Measurements from ENCODE around the gene ADCYAP1R1. TPM values are rescaled to one million over a fixed set of nuclear protein-coding genes. Genes with fewer than 3 reads are reported as not detected.

Gene ADCYAP1R1
- total RNA-seq, 5 donors from 2014 or later (not counting 1 experiment from before 2014, with no cell fraction given) = not detected

- Histone ChIP-seq H3K9me3 (no peaks in the 10 kb centered on the region), H3K36me3 (ENCODE audit: control insufficient read depth in 2 of 2, extremely low read depth in 1 of 2, insufficient read depth in 1 of 2, low read length in 1 of 2) (no peaks in the 10 kb centered on the region), H3K4me1 (ENCODE audit: control insufficient read depth in 1 of 2, extremely low read depth in 1 of 2, insufficient read depth in 2 of 2, low read length in 2 of 2) (no peaks in the 10 kb centered on the region), H3K27me3 (replicated peaks in 1 of 2; ENCODE audit: control insufficient read depth in 2 of 2, extremely low read depth in 1 of 2, insufficient read depth in 2 of 2, low read length in 1 of 2) (peaks cover 0 to 7% of the 10 kb centered on the region in 2 experiments), H3K4me3 (ENCODE audit: control insufficient read depth in 1 of 2, extremely low read depth in 1 of 2, low read length in 1 of 2) (no peak overlapping the region), H3K27ac (ENCODE audit: low read length) (no peak overlapping the region)
- no peak for ATAC-seq (replicated peaks in 1 of 4)
- H3K36me3 Mint-ChIP-seq = no peaks in the 10 kb centered on the region
- no peaks in the 10 kb centered on the region for H3K4me1 Mint-ChIP-seq
- DNase-seq = no peak
- ChIA-PET CTCF (interaction anchor here (1.0 to 1.1 kb wide), 2 partner anchors 8 to 144 kb away, joined by 3 to 4 read pairs; no protein-coding TSS in a partner anchor), POLR2A (no interaction called here)
- H3K27me3 Mint-ChIP-seq = peaks cover 3 to 6% of the 10 kb centered on the region in 2 donors
- no peaks in the 10 kb centered on the region for H3K9me3 Mint-ChIP-seq
- 54% methylated on average over 3 of the region's 3 CpGs for WGBS (ENCODE audit: insufficient coverage)
- no peak overlapping the region for H3K4me3 Mint-ChIP-seq
- no peak overlapping the region for H3K27ac Mint-ChIP-seq
These were observed 77.0 kb downstream of the ADCYAP1R1 start for GRCh38 chr7:31129067-31129466.

GRCh38 chr7:31133497-31133896, 81.4 kb downstream of the ADCYAP1R1 start:
- CTCF ChIA-PET = interaction anchor here (1.1 to 2.8 kb wide), 6 partner anchors 10 to 334 kb away, joined by 3 to 19 read pairs (median 4); no protein-coding TSS in a partner anchor

GRCh38 chr7:31134246-31135188, 82.4 kb downstream of the ADCYAP1R1 start:
- H3K27ac ChIP-seq (ENCODE audit: low read length) = no peak overlapping the region
- H3K4me1 Mint-ChIP-seq = peaks cover 2 to 5% (median 4%) of the 10 kb centered on the region in 3 donors
- 65% methylated on average over 21 of the region's 31 CpGs for WGBS (ENCODE audit: insufficient coverage)
- DNase-seq (peak in 23 of 35 experiments; percentile 4 to 63 (median 18)), ATAC-seq (replicated peaks in 1 of 4) (peak; percentile 43 to 61 (median 52))
- H3K9me3 ChIP-seq = no peaks in the 10 kb centered on the region
- ChIA-PET CTCF (interaction anchor here (0.6 to 2.8 kb wide), 16 partner anchors 10 to 1948 kb away, joined by 3 to 19 read pairs (median 4); no protein-coding TSS in a partner anchor), POLR2A (interaction anchor here in 1 of 2 donors (0.6 kb wide), 1 partner anchor 41 kb away, joined by 3 read pairs; no protein-coding TSS in a partner anchor)
- no peaks in the 10 kb centered on the region for H3K36me3 Mint-ChIP-seq
- peaks cover 0 to 4% of the 10 kb centered on the region in 2 donors for H3K27me3 Mint-ChIP-seq
- no peaks in the 10 kb centered on the region for H3K36me3 ChIP-seq (ENCODE audit: control insufficient read depth in 2 of 2, extremely low read depth in 1 of 2, insufficient read depth in 1 of 2, low read length in 1 of 2)
- peaks cover 0 to 10% of the 10 kb centered on the region in 2 experiments for H3K27me3 ChIP-seq (replicated peaks in 1 of 2; ENCODE audit: control insufficient read depth in 2 of 2, extremely low read depth in 1 of 2, insufficient read depth in 2 of 2, low read length in 1 of 2)
- peaks cover 0 to 6% of the 10 kb centered on the region in 2 experiments for H3K4me1 ChIP-seq (ENCODE audit: control insufficient read depth in 1 of 2, extremely low read depth in 1 of 2, insufficient read depth in 2 of 2, low read length in 2 of 2)
- no peak overlapping the region for H3K4me3 Mint-ChIP-seq
- no peaks in the 10 kb centered on the region for H3K9me3 Mint-ChIP-seq
- no peak overlapping the region for H3K27ac Mint-ChIP-seq
- H3K4me3 ChIP-seq (ENCODE audit: control insufficient read depth in 1 of 2, extremely low read depth in 1 of 2, low read length in 1 of 2) = no peak overlapping the region

More at GRCh38 chr7:31133497-31133896, 81.4 kb downstream of the ADCYAP1R1 start:
- Histone ChIP-seq H3K4me3 (ENCODE audit: control insufficient read depth in 1 of 2, extremely low read depth in 1 of 2, low read length in 1 of 2) (no peak overlapping the region), H3K36me3 (ENCODE audit: control insufficient read depth in 2 of 2, extremely low read depth in 1 of 2, insufficient read depth in 1 of 2, low read length in 1 of 2) (no peaks in the 10 kb centered on the region), H3K4me1 (ENCODE audit: control insufficient read depth in 1 of 2, extremely low read depth in 1 of 2, insufficient read depth in 2 of 2, low read length in 2 of 2) (peaks cover 0 to 6% of the 10 kb centered on the region in 2 experiments), H3K27me3 (replicated peaks in 1 of 2; ENCODE audit: control insufficient read depth in 2 of 2, extremely low read depth in 1 of 2, insufficient read depth in 2 of 2, low read length in 1 of 2) (peaks cover 0 to 12% of the 10 kb centered on the region in 2 experiments), H3K27ac (ENCODE audit: low read length) (no peak overlapping the region), H3K9me3 (no peaks in the 10 kb centered on the region)
- H3K36me3 Mint-ChIP-seq = no peaks in the 10 kb centered on the region
- H3K4me3 Mint-ChIP-seq = no peak overlapping the region
- no peak overlapping the region for H3K27ac Mint-ChIP-seq
- H3K27me3 Mint-ChIP-seq = peaks cover 3 to 8% of the 10 kb centered on the region in 2 donors
- POLR2A ChIA-PET = no interaction called here
- ATAC-seq (replicated peaks in 1 of 4) (no peak), DNase-seq (no peak)
- WGBS (ENCODE audit: insufficient coverage) = no CpG with 5 or more reads among the region's 3 CpGs
- peaks cover 2 to 5% (median 4%) of the 10 kb centered on the region in 3 donors for H3K4me1 Mint-ChIP-seq
- H3K9me3 Mint-ChIP-seq = no peaks in the 10 kb centered on the region

GRCh38 chr7:31137234-31137633, 85.1 kb downstream of the ADCYAP1R1 start:
- DNase-seq = no peak
- Mint-ChIP-seq H3K4me1 (peaks cover 2 to 5% (median 4%) of the 10 kb centered on the region in 3 donors), H3K4me3 (no peak overlapping the region), H3K36me3 (no peaks in the 10 kb centered on the region), H3K9me3 (no peaks in the 10 kb centered on the region), H3K27ac (no peak overlapping the region), H3K27me3 (peaks cover 4 to 5% of the 10 kb centered on the region in 2 donors)
- Histone ChIP-seq H3K4me1 (ENCODE audit: control insufficient read depth in 1 of 2, extremely low read depth in 1 of 2, insufficient read depth in 2 of 2, low read length in 2 of 2) (peaks cover 0 to 6% of the 10 kb centered on the region in 2 experiments), H3K27me3 (replicated peaks in 1 of 2; ENCODE audit: control insufficient read depth in 2 of 2, extremely low read depth in 1 of 2, insufficient read depth in 2 of 2, low read length in 1 of 2) (peaks cover 0 to 8% of the 10 kb centered on the region in 2 experiments), H3K27ac (ENCODE audit: low read length) (no peak overlapping the region), H3K4me3 (ENCODE audit: control insufficient read depth in 1 of 2, extremely low read depth in 1 of 2, low read length in 1 of 2) (no peak overlapping the region), H3K36me3 (ENCODE audit: control insufficient read depth in 2 of 2, extremely low read depth in 1 of 2, insufficient read depth in 1 of 2, low read length in 1 of 2) (no peaks in the 10 kb centered on the region), H3K9me3 (no peaks in the 10 kb centered on the region)
- ChIA-PET POLR2A (no interaction called here), CTCF (interaction anchor here in 1 of 2 donors (1.2 kb wide), 1 partner anchor 8 kb away, joined by 5 read pairs; no protein-coding TSS in a partner anchor)
- no peak for ATAC-seq (replicated peaks in 1 of 4)
- 92% methylated on average over 6 of the region's 7 CpGs for WGBS (ENCODE audit: insufficient coverage)

GRCh38 chr7:31145339-31145738, 93.2 kb downstream of the ADCYAP1R1 start:
- H3K27ac Mint-ChIP-seq = no peak overlapping the region
- no peaks in the 10 kb centered on the region for H3K9me3 ChIP-seq
- H3K27ac ChIP-seq (ENCODE audit: low read length) = no peak overlapping the region
- peaks cover 0 to 11% of the 10 kb centered on the region in 2 experiments for H3K27me3 ChIP-seq (replicated peaks in 1 of 2; ENCODE audit: control insufficient read depth in 2 of 2, extremely low read depth in 1 of 2, insufficient read depth in 2 of 2, low read length in 1 of 2)
- H3K4me1 Mint-ChIP-seq = no peaks in the 10 kb centered on the region
- no peak for DNase-seq
- H3K4me1 ChIP-seq (ENCODE audit: control insufficient read depth in 1 of 2, extremely low read depth in 1 of 2, insufficient read depth in 2 of 2, low read length in 2 of 2) = no peaks in the 10 kb centered on the region
- no peaks in the 10 kb centered on the region for H3K36me3 ChIP-seq (ENCODE audit: control insufficient read depth in 2 of 2, extremely low read depth in 1 of 2, insufficient read depth in 1 of 2, low read length in 1 of 2)
- ChIA-PET POLR2A (no interaction called here), CTCF (interaction anchor here in 1 of 2 donors (1.0 kb wide), 1 partner anchor 8 kb away, joined by 5 read pairs; no protein-coding TSS in a partner anchor)
- no peak overlapping the region for H3K4me3 ChIP-seq (ENCODE audit: control insufficient read depth in 1 of 2, extremely low read depth in 1 of 2, low read length in 1 of 2)
- peaks cover 0 to 6% (median 3%) of the 10 kb centered on the region in 3 donors for H3K9me3 Mint-ChIP-seq
- no peaks in the 10 kb centered on the region for H3K36me3 Mint-ChIP-seq
- H3K4me3 Mint-ChIP-seq = no peak overlapping the region
- no peak for ATAC-seq (replicated peaks in 1 of 4)
- H3K27me3 Mint-ChIP-seq = peaks cover 15 to 30% of the 10 kb centered on the region in 2 donors

GRCh38 chr7:31146030-31146429, 93.9 kb downstream of the ADCYAP1R1 start:
- WGBS (ENCODE audit: insufficient coverage) = no CpG with 5 or more reads among the region's 1 CpG
- peaks cover 0 to 6% (median 3%) of the 10 kb centered on the region in 3 donors for H3K9me3 Mint-ChIP-seq
- H3K27me3 Mint-ChIP-seq = peaks cover 13 to 30% of the 10 kb centered on the region in 2 donors
- no peaks in the 10 kb centered on the region for H3K4me1 ChIP-seq (ENCODE audit: control insufficient read depth in 1 of 2, extremely low read depth in 1 of 2, insufficient read depth in 2 of 2, low read length in 2 of 2)
- no peak for DNase-seq
- CTCF ChIA-PET = no interaction called here
- ATAC-seq (replicated peaks in 1 of 4) = no peak
- H3K27ac ChIP-seq (ENCODE audit: low read length) = no peak overlapping the region
- H3K27ac Mint-ChIP-seq = no peak overlapping the region
- no peaks in the 10 kb centered on the region for H3K9me3 ChIP-seq
- H3K4me3 Mint-ChIP-seq = no peak overlapping the region
- POLR2A ChIA-PET = no interaction called here
- H3K36me3 Mint-ChIP-seq = no peaks in the 10 kb centered on the region
- H3K36me3 ChIP-seq (ENCODE audit: control insufficient read depth in 2 of 2, extremely low read depth in 1 of 2, insufficient read depth in 1 of 2, low read length in 1 of 2) = no peaks in the 10 kb centered on the region
- H3K4me3 ChIP-seq (ENCODE audit: control insufficient read depth in 1 of 2, extremely low read depth in 1 of 2, low read length in 1 of 2) = no peak overlapping the region
- H3K4me1 Mint-ChIP-seq = no peaks in the 10 kb centered on the region
- peaks cover 0 to 11% of the 10 kb centered on the region in 2 experiments for H3K27me3 ChIP-seq (replicated peaks in 1 of 2; ENCODE audit: control insufficient read depth in 2 of 2, extremely low read depth in 1 of 2, insufficient read depth in 2 of 2, low read length in 1 of 2)
